ENCODE data around the gene DHH.
A peak's percentile ranks its signal among the peaks of the same experiment; 100 is the strongest.
"Not testable (repeated sequence)": the region's sequence is repeated elsewhere in the genome, so short reads cannot be mapped to it uniquely, and the experiment has no call there.

The DHH gene

DNA sequence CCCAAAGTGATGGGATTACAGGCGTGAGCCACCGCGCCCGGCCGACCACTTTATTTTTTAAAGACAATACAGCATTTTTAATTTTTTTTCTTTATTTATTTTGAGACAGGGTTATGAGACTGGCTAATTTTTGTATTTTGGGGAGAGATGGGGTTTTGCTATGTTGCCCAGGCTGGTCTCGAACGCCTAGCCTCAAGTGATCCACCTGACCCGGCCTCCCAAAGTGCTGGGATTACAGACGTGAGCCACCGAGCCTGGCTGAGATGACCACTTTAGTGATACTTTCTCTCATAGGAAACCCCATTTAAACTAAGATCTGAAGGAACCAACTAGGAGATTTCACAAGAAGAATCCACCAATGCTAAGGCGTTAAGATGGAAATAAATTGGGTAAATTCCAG is 23.6 kb downstream of the DHH start:
- no peak for DNase-seq (ENCODE audit: low read depth in 3 of 3)

DNA sequence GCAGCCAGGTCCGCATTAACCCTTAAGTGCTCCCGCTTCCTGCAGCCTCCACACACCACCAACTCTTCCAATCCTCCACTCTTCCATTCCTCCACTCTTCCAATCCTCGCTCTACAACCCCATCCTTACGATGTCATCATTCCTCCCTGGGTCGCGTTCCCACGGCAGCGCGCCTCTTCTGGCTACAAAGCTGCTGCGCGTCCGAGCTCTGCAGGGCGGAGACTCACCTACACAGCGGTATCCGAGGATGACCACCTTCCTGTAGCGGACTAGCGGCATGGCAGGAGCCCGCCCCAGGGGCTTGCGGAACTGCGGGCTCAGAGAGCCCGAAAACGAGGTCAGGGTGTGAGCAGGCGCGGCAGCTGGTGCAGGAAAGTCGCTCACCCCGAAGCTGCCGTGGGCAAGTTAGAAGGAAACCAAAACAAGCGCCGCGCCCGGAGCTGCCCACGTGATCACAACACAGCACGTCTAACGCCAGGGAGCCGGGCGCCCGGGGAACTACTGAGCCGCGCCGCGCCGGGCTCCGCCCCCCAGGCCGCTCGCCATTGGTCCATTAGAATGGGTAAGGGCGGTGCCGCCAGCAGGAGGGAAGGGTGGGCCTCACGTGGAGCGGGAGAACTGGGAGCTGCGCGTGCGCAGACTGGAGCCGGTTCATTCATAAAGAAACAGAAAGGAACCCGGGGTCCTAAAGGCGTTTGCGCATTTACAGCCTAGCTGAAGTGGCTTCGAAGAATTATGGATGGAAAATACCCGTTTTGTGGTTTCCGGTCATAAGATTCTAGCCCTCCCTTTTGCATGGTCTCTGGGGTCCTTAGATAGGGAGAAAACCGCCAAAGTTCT is 24.9 kb downstream of the DHH start, which contains the start of gene RHEBL1:
TSS of gene RHEBL1 (minus strand) at position 473 of the 840 bp plus-strand sequence. CDS start at position 279, 194 bp downstream.
- DNase-seq (ENCODE audit: low read depth in 3 of 3) = peak; percentile 96 to 98 (median 98)

DNA sequence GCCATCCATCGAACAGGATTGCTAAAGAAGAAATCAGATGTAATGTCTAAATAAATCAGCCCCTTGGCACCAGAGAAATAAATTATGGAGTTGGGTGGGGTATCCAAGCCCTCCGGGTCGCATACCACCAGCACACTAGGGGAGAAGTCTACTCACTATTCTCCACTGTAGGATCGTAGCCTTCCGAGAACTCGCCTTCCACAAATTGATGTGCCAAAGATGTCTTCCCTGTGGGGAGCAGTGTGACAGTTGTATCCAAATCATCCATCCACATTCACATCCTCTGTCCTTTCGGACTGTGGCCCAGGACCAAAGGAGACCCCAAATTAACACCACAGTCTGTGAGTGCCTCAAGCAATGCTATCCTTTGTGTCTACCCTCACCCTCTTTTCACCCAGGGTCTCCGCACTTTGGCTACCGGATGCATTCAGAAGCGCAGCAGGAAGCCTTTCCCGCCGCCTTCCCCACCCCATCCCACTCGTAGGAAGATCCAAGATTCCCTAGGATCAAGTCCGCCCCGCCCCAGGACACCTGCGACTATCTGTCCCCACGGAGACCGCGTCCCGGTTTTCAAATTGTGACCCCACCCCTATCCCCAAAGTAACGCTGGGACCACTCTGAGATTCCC is 25.6 kb downstream of the DHH start:
- no peak for DNase-seq (ENCODE audit: low read depth in 3 of 3)

DNA sequence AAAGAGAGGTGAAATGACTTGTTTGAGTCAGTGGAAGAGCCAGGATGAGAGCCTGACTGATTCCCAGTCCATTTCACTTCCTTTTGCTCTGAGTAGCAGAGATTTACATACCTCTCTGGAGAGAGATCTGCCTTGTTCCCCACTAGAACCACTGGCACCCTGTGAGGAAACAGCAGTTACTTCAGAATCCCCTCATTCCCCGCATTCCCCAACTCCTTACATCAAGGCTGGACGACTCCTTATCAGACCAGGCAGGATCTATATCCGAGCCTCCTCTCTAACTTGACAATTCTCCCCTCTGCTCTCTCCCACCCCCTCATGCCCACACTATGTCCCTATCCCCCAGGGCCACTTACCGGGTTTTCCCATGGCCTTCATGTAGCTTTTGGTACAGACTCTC is 28.5 kb downstream of the DHH start:
- DNase-seq (ENCODE audit: low read depth in 3 of 3) = no peak

DNA sequence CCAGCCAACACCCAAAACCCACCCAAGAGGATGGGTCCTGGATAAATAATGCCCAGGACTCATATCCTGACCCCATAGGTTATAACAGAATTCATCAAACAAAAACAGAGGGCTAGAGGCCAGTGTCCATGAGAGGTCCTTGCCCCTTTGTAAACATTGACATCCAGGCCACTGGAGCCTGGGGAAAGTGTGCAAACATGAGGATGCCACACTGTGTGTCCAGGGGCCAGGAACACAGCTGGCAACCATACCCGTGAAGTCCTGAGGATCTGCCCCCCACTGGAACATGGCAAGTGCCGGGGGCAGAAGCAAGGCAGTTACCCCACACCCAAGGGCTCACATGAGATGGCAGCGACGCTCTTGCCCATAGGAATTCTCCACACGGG is 29.8 kb downstream of the DHH start:
- no peak for DNase-seq (ENCODE audit: low read depth in 3 of 3)

DNA sequence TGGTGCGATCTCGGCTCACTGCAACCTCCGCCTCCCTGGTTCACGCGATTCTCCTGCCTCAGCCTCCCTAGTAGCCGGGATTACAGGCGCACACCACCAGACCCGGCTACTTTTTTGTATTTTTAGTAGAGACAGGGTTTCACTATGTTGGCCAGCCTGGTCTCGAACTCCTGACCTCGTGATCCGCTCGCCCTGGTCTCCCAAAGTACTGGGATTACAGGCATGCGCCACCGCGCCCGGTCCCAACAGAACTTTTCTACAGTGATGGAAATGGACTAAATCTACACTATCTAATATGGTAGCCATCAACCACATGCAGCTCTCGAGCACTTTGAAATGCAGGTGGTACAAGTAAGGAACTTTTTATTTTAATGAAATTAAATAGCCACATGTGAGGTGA is 32.7 kb downstream of the DHH start:
- not testable (repeated sequence) for DNase-seq (ENCODE audit: low read depth in 3 of 3)

DNA sequence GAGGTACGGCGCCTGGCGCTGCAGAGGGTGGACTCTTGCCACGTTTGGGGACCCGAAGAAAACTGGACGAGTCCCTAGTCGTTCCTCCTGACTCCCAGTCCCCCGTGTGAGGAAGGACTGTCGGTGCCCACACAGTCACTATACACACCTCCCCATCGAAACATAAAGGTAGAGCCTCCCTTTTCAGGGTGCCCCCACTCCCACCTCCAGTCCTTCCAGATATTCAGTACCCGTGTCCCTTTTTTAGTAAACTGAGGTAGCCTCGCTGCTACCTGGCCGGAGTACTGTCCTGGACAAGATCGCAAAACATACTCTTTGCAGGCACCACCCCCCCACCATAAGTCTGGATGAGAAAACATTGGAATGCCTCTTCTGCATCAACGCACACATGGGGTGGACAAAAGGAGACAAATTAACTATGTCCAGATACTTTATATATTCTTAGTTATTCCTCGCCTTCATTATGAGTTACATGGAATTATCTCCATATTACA is 33.4 kb downstream of the DHH start:
- DNase-seq (ENCODE audit: low read depth in 3 of 3) = no peak

DNA sequence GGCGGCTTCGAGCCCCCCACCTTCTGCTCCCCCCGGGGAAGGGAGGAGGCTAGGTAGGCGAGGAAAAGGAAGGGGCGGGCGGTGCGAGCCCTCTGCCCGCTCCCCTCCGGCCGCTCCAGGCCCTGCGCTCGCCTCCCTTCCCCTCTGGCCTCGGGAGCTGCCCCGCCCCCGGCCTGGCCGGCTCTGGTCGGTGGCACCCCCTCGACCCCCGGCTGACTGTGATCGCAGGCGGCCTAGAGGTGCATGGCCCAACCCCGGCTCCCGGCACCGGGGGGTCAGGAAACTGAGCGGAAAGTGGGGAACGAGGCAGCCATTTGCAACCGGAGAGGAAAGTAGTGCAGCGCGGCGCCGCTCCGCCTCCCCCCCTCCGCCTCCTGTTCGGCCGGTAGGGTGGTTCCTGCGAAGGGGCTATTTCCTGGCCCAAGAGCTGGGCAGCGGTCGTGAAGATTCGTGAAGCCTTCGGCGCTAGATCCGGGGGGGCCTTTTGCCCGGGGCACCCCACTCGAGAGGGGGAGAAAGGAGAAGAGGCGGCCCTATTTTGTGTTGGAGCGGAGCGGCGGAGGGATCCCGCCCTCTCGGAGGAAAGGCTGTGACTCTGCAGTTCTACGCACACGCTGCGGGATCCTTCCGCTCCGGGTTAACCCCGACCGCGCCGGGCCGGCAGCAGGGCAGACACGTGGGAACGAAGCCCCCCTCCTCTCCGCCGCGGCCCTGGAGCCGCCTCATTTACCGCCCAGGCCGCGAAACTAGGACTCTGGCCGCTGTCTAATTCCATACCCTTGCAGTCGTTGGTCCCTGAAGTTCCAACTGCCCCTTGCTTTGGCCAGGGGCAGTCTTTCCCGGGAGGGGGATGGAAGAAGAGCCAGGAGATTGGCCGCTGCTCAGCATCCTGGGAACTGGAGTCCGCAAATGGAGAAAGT is 34.1 kb downstream of the DHH start, which contains the start of gene KMT2D:
TSS of gene KMT2D (minus strand) at position 558 of the 920 bp plus-strand sequence. CDS start 5,470 bp downstream, outside the sequence.
- peak; percentile 80 to 83 (median 81) for DNase-seq (ENCODE audit: low read depth in 3 of 3)

DNA sequence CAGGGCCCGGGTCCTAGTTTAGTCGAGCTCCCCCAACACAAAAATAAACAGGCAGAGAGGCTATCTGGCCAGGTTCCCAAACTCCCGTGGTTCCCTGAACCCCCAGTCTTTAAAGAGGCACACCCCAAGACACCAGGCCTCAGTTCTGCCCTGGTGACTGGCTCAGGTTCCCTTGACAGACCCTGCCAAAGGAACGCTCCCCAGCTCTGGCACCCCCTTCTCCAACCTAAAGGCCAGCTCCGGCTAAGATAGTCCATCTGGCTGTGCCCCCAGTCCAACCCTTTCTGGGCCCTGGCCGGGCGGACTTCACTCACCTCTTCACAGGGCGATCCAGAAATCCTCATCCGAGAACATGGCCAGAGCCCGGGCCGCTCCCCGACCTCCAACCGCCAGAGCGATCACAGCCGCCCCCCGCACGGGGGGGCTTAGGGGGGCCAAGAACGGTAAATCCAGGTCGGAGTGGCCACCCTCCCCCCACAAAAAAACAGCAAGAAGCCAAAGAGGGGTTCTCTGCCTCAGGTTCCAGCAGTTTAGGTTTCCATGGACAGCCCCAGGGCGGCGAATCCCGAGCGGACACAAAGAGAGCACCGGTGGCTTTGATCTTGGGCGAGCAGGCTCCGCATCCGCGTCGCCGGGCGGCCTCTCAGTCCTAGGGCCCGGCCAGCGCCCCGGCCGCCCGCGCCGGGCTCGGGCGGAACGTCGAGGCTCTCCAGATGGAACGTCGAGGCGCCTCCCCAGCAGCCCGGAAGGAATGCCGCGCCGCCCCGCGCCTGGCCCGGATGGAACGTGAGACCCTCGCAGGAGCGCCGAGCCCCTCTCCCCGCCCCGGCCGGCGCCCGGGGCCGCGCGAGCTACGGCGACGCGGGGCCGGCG is 35.1 kb downstream of the DHH start:
- DNase-seq (ENCODE audit: low read depth in 3 of 3) = no peak

DNA sequence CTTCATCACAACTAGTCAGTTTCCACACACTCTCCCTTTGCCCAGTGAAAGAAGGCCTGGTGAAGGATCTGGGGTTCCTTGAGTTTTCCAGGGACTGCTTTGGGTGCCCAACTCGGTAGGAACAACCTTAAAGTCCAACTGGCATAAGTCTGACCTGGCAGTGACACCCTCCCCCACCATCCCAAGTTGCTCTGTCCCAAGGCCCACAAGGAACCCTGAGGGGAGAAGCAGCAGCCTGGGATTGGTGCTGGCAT is 35.6 kb downstream of the DHH start:
- no peak for DNase-seq (ENCODE audit: low read depth in 3 of 3)

DNA sequence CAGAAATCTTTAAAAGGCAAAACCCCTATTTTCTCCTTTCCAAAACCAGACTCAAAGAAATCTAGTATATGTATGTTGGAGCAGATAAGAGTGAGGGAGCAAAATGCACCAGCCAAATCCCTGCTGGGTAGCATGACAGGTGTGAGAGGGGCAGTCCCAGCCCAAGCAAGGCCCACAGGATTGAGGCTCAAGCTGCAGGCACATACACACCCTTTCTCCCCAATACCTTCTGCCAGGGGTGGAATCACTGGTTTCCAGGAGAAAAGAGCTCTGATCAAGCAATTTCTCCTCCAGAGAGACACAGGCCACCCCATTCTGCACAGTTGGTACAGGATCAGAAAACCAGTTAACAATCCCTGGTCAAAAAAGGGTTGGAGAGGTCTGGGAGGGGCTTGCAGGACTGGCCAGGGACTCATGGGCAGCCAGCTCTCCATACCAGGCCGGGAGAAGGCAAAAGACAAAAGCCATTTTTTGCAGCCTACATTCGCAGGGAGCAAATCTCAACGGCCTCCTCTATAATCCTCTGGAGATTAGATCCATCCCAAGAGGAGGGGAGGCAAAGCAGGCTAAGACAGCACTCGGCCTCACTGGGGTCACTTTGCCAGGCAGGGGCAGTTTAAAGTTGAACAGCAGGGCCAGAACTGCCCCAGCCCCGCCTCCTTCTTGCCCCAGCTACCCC is 36.1 kb downstream of the DHH start:
- DNase-seq (ENCODE audit: low read depth in 3 of 3) = no peak

DNA sequence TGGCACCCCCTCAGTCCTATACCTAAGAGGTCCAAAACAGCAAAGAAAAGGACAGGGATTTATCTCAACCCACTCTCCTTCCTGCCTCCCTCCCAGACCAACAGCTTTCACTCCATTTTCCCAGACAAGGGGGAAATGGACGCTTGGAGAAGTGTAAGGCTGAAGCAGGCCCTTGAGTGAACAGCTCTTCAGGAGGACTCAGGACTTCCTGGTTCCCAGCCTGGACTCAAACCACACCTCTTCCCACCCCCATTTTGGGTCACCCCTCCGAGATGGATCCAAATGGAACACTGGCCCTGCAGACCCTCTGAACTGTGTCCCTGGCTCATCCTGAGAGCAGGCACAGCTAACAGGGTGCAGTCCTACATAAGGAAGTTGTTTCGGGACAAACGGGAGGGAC is 36.7 kb downstream of the DHH start:
- no peak for DNase-seq (ENCODE audit: low read depth in 3 of 3)

DNA sequence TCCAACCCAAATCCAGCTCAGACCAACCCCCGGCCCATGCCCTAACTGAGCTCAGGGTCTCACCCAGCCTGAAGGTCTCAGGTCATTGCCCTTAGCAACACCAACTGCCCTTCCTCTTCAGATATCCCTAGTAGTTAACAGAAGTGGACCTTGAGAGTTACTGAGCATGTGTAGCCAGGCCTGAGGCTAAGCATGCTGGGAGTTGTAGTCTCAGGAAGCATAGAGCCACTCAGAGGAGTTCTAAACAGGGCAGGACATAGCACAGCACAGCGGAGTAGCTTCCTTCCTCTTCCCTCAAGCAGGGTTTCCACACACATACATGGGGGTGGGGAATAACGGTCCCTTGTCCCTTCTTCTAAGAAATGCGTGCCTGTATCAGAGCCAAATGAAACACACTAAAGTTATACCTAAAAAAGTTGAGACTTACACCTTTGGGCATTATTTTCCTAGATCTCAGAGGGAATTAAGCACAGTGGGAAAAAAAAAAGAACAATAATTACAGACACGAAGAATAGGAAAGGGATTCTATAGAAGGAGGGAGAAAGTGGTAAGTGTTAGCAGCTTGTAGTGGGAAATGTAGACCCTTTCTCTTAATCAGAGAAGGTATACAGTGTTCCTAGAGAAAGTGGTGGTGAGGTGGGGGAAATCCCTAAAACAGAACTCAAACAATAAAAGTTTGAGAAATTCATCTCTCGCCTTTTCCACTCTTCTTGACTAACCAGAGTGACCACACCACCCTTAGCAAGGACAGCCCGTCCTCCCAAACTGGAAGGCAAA is 38.4 kb downstream of the DHH start:
- DNase-seq (ENCODE audit: low read depth in 3 of 3) = peak in 2 of 3 experiments; percentile 24 to 28

DNA sequence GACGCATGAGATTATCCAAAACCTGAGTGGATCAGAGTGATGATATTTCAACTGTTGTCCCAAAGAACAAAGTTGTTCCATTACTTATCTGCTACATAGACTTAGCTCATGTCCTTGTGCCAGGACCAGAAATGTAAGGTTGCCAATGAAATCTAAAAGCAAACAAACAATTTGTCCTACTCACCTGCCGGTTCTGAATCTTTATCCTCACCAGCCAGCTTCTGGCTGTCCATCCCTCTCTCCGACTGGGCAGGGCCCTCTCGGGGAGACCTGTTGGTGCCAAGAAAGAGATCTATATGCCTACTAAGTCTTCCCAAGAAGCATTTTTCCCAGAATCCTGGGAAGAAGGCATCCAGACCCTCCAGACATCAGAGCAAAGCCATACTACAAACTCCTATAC is 39.5 kb downstream of the DHH start:
- no peak for DNase-seq (ENCODE audit: low read depth in 3 of 3)

DNA sequence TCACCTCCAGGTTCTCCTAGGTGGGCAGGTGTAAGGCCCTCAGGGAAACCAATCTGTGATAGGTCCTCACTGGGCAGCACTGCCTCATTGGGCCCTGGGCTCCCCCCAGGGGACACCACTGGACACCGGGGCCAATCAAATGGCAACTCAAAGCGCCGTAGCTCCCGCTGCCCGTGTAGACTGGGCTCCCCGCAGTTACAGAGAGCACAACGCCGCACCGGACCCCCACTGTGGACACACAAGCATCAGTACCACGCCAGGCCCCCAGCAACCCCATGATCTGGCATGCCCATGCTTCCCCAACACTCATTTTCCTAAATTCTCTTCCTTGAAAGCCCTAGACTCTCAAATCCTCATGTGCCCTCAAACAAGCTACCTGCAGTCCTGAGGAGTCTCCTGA is 40.1 kb downstream of the DHH start:
- no peak for DNase-seq (ENCODE audit: low read depth in 3 of 3)

DNA sequence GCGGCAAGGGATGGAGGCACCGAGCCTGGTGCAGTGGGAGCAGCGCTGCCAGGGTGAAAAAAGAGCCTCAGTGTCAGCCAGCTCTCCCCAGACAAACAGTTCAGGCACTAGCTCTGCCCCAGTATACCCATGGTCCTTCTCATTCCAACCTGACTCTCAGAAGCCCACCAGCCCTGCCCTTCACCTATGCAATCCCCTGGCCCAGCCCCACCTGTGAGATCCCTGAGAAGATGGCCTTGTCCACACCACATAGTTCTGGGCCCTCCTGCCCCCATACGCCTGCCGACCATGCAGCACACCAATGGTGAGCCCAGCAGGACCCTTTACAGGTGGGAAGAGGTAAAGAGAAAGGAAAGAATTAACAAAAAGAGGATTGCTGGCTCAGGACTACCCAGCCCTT is 40.5 kb downstream of the DHH start:
- DNase-seq (ENCODE audit: low read depth in 3 of 3) = no peak

DNA sequence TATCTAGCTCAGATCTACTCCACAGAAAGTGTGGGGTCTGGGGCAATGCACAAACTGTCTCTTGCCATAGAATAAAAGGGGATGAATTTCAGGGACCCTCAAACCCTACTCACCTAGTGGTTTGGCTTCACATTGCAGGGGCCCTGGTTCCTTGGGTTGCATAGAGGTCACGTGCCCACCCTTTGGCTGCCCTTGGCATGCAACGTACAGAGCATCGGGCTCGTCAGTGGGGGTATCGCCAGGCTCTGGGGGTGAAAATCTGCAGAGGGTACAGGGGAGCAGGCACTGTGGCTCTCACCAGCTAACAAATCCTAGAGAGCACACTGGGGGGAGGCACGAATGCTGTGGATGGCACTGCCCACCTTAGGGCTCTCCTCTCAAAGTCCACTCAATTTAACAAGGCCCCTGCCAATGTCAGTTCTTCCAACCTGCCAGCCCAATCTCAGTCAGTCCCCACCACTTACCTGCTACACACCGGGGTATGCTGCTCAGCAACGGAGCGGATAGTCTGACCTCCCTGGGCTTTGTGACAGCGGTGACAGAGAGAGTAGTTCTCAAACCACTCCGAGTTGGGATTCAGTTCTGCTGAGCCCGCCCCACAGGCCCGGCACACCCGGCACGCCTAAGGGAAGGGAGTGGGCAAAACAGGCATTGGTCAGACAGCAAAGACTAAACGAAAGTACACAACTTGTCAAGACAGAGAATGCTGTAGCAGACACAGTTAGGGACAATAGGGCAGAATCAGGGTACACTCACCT is 42.0 kb downstream of the DHH start:
- no peak for DNase-seq (ENCODE audit: low read depth in 3 of 3)

DNA sequence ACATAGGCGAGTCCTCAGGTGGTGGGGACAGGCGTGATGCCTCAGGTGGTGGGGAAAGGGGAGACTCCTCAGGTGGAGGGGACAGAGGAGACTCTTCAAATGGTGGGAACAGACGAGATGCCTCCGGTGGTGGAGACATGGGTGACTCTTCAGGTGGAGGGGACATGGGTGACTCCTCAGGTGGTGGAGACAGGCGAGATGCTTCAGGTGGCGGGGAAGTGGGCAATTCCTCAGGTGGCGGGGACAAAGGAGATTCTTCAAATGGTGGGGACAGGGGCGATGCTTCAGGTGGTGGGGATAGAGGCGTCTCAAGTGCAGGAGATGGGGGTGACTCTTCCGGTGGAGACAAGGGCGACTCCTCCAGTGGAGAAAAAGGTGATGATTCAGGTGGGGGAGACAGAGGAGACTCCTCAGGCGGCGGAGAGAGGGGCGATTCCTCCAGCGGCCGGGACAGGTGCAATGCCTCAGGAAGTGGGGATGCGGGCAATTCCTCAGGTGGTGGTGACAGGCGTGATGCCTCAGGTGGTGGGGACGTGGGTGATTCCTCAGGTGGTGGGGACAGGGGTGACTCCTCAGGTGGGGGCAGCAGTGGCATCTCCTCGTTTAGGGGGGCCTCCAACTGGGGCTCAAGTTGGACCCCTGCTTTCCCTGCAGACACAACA is 42.7 kb downstream of the DHH start:
- DNase-seq (ENCODE audit: low read depth in 3 of 3) = no peak

DNA sequence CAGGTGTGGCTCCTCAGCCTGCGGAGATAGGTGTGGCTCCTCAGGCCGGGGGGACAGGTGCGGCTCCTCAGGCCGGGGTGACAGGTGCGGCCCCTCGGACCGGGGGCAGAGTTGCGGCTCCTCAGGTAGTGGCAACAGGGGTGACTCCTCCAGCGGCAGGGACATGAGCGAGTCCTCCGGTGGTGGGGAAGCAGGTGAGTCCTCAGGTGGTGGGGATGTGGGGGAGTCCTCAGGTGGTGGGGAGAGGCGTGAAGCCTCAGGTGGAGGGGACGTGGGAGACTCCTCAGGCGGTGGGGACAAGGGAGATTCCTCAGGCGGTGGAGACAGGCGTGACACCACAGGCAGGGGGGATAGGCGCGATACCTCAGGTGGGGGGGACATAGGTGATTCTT is 43.2 kb downstream of the DHH start:
- DNase-seq (ENCODE audit: low read depth in 3 of 3) = no peak
